A204.1 (cell line): ENCODE data around the gene ADAMTS12.

Experiments
- FAIRE-seq: peaks from 2 replicates; lab custom pipeline; 2012; peaks lifted over from hg19 to GRCh38; lab: Jason Lieb, UNC

The ADAMTS12 gene

GRCh38 chr5:33649549-33650482 lies 242.0 kb downstream of the ADAMTS12 start:
- no peak for FAIRE-seq

GRCh38 chr5:33641744-33642505 lies 249.9 kb downstream of the ADAMTS12 start:
- FAIRE-seq, result no peak

- no peak for FAIRE-seq
These were observed 252.3 kb downstream of the ADAMTS12 start for GRCh38 chr5:33639474-33639873.

DNA sequence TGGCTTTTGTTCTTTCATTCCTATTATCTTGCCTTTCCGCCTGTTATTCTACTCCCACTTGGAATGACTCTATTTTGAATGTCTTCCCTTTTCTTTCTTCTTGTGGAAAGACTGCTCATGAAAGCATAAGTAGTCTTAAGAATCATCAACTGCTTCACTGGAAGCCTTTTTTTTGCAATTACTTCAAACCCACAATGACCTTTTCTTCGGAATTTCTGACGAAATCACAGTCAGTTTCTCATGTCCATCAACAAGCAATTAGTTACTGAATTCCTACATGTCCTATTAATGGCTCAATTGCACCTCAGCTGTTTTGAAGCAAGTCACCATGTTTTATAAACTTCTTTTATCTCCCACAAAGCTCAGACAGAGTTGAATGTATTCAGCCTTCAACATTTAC lies 254.8 kb downstream of the ADAMTS12 start:
- FAIRE-seq, result no peak

GRCh38 chr5:33635582-33635981 lies 256.2 kb downstream of the ADAMTS12 start:
- FAIRE-seq, result no peak

- no peak for FAIRE-seq
These were observed 258.1 kb downstream of the ADAMTS12 start for GRCh38 chr5:33633699-33634098.

DNA sequence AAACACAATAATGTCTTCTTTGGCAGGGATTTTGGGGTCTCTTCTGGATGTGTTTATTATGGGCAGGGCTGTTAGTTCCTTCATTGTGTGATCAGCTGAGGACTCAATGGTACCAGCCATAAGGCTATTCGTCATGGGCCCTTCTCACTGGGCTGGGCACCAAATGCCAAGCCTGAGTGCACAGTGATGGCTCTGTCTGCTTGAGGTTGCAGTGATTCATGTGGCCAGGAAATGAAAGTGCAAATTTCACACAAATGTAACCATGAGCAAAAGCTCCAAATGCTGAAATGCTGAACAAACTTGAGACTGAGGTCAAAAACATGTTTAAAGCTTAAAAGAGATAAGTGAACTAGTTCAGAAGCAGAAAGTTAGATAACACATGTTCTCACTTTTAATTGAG lies 260.0 kb downstream of the ADAMTS12 start:
- FAIRE-seq, result no peak

- no peak for FAIRE-seq
These were observed 260.7 kb downstream of the ADAMTS12 start for GRCh38 chr5:33631139-33631538.

GRCh38 chr5:33629999-33630398 lies 261.8 kb downstream of the ADAMTS12 start:
- no peak for FAIRE-seq

- FAIRE-seq, result no peak
These were observed 263.0 kb downstream of the ADAMTS12 start for GRCh38 chr5:33628796-33629195.

- no peak for FAIRE-seq
These were observed 270.3 kb downstream of the ADAMTS12 start for GRCh38 chr5:33621514-33621913.

- FAIRE-seq, result no peak
These were observed 277.8 kb downstream of the ADAMTS12 start for GRCh38 chr5:33614039-33614438.

- no peak for FAIRE-seq
These were observed 279.4 kb downstream of the ADAMTS12 start for GRCh38 chr5:33612386-33612785.

- no peak for FAIRE-seq
These were observed 279.9 kb downstream of the ADAMTS12 start for GRCh38 chr5:33611877-33612276.

GRCh38 chr5:33608344-33609041 lies 283.3 kb downstream of the ADAMTS12 start:
- FAIRE-seq, result no peak

- FAIRE-seq, result no peak
These were observed 287.3 kb downstream of the ADAMTS12 start for GRCh38 chr5:33604503-33604902.

GRCh38 chr5:33601881-33602280 lies 289.9 kb downstream of the ADAMTS12 start:
- no peak for FAIRE-seq

DNA sequence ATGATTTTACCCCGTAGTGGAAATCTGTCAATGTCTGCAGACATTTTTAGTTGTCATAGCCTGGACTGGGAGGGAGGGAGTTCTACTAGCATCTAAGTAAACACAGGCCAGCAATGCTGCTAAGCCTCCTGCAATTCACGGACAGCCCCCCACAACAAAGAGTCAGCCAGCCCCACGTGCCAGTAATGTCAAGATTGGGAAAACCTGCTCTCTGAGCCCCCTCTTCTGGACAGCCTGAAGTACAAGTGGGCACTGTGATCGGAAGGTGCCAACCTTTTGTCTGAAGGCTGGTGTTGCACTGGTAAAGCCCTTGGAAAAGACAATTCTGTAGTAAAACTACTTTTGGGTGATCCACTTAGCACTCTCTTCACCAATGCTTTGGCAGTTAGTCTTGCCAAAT lies 296.5 kb downstream of the ADAMTS12 start:
- FAIRE-seq, result no peak

- FAIRE-seq, result no peak
These were observed 297.8 kb downstream of the ADAMTS12 start for GRCh38 chr5:33594006-33594405.

GRCh38 chr5:33592245-33592644 lies 299.5 kb downstream of the ADAMTS12 start:
- FAIRE-seq, result no peak

DNA sequence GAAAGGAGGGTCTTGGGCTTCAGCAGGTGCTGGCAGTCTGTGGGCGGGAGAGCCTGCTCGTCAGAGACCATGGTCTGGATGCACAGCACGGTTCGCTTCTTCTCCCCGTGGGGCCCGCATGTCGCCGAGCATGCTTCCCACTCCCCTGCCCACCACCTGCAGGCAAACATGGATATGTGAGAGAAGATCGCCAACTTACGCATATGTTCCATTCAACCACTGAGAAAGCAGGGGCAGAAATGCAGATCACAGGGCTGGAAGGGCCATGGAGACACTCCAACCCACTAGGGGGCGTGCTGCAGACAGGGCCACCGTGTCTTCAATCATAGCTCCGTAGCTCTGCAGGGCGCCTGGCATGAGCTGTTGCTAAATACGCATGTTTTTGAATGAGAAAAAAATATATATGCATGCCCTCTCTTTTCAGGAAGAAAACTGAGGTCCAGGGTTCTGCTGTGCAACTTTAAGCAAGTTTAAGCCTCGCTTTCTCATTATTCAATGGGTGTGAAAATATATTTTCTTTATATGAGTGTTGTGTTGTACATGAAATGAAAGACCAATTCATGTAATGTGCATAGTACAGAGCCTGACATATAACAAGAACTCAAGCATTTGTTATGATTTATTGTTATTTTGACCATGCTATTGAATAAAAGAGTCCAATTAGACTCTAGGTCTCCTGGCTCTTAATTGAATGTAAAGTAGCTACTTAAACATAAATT lies 303.0 kb downstream of the ADAMTS12 start:
- FAIRE-seq, result no peak

GRCh38 chr5:33583332-33583731 lies 308.5 kb downstream of the ADAMTS12 start:
- no peak for FAIRE-seq
